OCI-LY7 (cell line): ENCODE data around the gene PIGP.

ENCODE experiments used
- CTCF ChIP-seq: fragments of 200-600 bp; sonication (generic); conservative IDR thresholded peaks from 2 replicates; pipeline ENCODE4 v1.5.1; 2014; ENCODE audit warnings: mild to moderate bottlenecking, antibody characterized with exemption, low read length, moderate library complexity, mixed read lengths
- EZH2phosphoT487 ChIP-seq: fragments of 200-600 bp; sonication (generic); IDR thresholded peaks from 2 replicates; pipeline ENCODE4 v1.6.1; 2018; ENCODE audit warnings: low read depth, borderline replicate concordance, mild to moderate bottlenecking, mixed run types, antibody characterized with exemption, low read length, moderate library complexity, mixed read lengths

DNA sequence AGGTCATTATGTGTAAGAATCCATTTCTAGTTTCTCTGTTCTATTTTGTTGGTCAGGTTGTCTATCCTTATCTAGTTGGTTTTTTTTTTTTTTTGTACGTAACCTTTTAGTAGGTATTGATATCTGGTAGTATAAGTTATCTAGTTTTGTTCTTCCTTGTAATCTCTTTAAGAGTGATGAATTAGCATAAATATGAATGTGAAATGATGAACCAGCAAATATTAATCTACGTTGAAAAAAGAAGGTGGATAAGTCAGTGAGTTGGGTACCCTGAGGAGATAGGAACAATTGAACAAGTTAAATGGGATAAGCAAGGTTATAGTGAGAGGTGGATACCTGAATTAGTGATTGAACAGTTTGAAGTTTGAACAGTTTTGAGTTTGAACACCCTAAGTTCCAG, 34.1 kb upstream of the PIGP start:
- TF ChIP-seq CTCF (no peak), EZH2phosphoT487 (no peak)
